ENCODE results near the gene BACE2. TPM values are rescaled to one million over a fixed set of nuclear protein-coding genes. Genes with fewer than 3 reads are reported as not detected.

The BACE2 gene
- total and polyA plus RNA-seq, 2 of the 13 experiments (the other 11 are each of a cell fraction or from before 2014, with no cell fraction given) = 0.07 to 0.11 TPM

DNA sequence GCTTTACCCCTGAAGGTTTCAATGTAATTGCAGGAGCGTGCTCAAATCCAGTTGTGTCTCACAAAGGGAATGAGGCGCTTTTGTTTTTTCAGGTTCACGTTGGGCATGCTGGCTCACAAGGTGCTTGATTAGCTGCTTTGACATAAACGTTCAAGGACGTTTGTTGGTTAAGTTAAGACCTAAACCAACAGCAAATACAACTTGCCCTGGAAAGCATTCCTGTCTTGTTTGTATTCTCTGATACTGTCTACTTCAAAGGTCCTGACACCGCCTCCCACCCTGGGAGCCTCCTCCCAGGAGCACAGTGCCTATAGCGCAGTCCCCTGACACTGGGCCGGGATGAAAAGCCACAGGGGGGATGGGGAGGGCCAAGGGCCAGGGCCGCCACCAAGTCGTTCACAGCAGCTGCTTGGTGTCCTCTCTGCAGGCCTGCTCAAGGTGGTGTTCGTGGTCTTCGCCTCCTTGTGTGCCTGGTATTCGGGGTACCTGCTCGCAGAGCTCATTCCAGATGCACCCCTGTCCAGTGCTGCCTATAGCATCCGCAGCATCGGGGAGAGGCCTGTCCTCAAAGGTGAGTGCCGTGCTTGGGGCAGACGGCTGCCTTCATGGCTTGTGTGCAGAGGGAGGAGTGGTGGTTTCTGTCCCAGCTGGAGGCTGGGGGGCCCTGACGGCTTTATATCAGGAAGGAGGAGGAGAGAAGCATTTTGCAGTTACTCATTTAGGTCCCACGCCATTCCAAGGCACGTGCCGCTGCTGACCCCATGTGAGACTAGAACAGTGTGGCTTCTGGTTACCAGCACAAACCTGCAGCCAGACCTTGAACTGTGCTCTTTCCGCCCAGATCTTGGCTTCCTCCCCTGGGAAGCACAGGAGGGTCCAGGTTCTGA is 154.8 kb downstream of the BACE2 start (continued):
- TF ChIP-seq, protein P1, sequence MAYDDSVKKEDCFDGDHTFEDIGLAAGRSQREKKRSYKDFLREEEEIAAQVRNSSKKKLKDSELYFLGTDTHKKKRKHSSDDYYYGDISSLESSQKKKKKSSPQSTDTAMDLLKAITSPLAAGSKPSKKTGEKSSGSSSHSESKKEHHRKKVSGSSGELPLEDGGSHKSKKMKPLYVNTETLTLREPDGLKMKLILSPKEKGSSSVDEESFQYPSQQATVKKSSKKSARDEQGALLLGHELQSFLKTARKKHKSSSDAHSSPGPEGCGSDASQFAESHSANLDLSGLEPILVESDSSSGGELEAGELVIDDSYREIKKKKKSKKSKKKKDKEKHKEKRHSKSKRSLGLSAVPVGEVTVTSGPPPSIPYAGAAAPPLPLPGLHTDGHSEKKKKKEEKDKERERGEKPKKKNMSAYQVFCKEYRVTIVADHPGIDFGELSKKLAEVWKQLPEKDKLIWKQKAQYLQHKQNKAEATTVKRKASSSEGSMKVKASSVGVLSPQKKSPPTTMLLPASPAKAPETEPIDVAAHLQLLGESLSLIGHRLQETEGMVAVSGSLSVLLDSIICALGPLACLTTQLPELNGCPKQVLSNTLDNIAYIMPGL (CRISPR knock-in tag; IDR thresholded peaks at IDR 0.05; ENCODE audit: borderline replicate concordance in 1 of 2, low read depth in 1 of 2) = 0 out of 4 replicates have a peak, but pooled peaks of 1 of the 2 experiments have one; percentile 18
- TF ChIP-seq, protein P2, sequence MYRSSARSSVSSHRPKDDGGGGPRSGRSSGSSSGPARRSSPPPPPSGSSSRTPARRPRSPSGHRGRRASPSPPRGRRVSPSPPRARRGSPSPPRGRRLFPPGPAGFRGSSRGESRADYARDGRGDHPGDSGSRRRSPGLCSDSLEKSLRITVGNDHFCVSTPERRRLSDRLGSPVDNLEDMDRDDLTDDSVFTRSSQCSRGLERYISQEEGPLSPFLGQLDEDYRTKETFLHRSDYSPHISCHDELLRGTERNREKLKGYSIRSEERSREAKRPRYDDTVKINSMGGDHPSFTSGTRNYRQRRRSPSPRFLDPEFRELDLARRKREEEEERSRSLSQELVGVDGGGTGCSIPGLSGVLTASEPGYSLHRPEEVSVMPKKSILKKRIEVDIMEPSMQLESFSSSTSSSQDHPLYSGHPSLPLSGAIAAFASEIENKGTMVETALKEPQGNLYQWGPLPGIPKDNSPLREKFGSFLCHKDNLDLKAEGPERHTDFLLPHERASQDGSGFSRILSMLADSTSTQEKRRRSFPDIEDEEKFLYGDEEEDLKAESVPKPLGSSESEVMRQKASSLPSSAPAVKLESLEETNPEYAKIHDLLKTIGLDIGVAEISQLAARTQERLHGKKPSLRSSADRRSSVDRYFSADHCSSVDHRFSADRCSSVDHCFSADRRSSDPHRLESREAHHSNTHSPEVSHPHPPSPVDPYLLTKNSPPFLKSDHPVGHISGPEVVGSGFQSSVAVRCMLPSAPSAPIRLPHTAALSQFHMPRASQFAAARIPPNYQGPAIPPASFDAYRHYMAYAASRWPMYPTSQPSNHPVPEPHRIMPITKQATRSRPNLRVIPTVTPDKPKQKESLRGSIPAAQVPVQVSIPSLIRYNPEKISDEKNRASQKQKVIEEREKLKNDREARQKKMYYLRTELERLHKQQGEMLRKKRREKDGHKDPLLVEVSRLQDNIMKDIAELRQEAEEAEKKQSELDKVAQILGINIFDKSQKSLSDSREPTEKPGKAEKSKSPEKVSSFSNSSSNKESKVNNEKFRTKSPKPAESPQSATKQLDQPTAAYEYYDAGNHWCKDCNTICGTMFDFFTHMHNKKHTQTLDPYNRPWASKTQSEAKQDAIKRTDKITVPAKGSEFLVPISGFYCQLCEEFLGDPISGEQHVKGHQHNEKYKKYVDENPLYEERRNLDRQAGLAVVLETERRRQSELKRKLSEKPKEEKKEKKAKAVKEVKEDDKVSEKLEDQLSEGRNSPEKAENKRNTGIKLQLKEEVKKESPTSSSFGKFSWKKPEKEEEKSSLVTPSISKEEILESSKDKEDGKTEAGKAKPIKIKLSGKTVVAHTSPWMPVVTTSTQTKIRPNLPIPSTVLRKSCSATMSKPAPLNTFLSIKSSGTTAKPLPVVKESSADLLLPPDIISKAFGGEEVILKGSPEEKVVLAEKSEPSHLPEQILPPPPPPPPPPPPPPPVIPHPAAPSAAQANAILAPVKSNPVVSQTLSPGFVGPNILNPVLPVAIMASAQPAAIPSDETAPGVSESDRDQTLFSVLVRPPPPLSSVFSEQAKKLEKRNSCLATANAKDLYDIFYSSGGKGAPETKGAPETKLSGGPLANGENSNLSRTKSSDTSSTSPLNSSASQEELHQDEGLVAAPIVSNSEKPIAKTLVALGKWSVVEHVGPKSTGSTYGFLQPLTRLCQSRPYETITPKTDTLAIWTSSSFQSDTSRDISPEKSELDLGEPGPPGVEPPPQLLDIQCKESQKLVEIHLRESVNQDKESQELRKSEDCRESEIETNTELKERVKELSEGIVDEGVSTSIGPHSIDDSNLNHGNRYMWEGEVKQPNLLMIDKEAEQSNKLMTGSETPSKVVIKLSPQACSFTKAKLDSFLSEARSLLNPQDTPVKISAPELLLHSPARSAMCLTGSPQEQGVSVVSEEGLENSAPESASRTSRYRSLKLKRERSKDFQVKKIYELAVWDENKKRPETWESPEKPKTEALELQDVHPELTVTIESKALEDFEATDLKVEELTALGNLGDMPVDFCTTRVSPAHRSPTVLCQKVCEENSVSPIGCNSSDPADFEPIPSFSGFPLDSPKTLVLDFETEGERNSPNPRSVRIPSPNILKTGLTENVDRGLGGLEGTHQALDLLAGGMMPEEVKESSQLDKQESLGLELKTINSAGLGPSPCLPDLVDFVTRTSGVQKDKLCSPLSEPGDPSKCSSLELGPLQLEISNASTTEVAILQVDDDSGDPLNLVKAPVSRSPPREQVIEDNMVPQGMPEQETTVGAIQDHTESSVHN (CRISPR knock-in tag; IDR thresholded peaks at IDR 0.05) = no peak
- TF ChIP-seq, protein P3, sequence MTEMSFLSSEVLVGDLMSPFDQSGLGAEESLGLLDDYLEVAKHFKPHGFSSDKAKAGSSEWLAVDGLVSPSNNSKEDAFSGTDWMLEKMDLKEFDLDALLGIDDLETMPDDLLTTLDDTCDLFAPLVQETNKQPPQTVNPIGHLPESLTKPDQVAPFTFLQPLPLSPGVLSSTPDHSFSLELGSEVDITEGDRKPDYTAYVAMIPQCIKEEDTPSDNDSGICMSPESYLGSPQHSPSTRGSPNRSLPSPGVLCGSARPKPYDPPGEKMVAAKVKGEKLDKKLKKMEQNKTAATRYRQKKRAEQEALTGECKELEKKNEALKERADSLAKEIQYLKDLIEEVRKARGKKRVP (CRISPR knock-in tag; IDR thresholded peaks at IDR 0.05) = no peak; a peak in 1 of 4 replicates
- peak; percentile 64 for TF ChIP-seq AGO2 (optimal IDR thresholded peaks at IDR 0.05; ENCODE audit: low read depth, low read length)
- TF ChIP-seq, protein P4, sequence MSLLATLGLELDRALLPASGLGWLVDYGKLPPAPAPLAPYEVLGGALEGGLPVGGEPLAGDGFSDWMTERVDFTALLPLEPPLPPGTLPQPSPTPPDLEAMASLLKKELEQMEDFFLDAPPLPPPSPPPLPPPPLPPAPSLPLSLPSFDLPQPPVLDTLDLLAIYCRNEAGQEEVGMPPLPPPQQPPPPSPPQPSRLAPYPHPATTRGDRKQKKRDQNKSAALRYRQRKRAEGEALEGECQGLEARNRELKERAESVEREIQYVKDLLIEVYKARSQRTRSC (CRISPR knock-in tag; IDR thresholded peaks at IDR 0.05; ENCODE audit: low read depth) = no peak
- TF ChIP-seq, protein P5, sequence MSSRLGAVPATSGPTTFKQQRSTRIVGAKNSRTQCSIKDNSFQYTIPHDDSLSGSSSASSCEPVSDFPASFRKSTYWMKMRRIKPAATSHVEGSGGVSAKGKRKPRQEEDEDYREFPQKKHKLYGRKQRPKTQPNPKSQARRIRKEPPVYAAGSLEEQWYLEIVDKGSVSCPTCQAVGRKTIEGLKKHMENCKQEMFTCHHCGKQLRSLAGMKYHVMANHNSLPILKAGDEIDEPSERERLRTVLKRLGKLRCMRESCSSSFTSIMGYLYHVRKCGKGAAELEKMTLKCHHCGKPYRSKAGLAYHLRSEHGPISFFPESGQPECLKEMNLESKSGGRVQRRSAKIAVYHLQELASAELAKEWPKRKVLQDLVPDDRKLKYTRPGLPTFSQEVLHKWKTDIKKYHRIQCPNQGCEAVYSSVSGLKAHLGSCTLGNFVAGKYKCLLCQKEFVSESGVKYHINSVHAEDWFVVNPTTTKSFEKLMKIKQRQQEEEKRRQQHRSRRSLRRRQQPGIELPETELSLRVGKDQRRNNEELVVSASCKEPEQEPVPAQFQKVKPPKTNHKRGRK (CRISPR knock-in tag; IDR thresholded peaks at IDR 0.05) = no peak
- TF ChIP-seq, protein P6, sequence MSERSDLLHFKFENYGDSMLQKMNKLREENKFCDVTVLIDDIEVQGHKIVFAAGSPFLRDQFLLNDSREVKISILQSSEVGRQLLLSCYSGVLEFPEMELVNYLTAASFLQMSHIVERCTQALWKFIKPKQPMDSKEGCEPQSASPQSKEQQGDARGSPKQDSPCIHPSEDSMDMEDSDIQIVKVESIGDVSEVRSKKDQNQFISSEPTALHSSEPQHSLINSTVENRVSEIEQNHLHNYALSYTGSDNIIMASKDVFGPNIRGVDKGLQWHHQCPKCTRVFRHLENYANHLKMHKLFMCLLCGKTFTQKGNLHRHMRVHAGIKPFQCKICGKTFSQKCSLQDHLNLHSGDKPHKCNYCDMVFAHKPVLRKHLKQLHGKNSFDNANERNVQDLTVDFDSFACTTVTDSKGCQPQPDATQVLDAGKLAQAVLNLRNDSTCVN (CRISPR knock-in tag; IDR thresholded peaks at IDR 0.05; ENCODE audit: borderline replicate concordance) = no peak
- TF ChIP-seq SMC3 (IDR thresholded peaks at IDR 0.05; ENCODE audit: low read length) = no peak
- TF ChIP-seq PTBP1 (IDR thresholded peaks at IDR 0.05; ENCODE audit: low read depth, low read length, poor library complexity, severe bottlenecking) = peak; percentile 53
- no peak for TF ChIP-seq MAFG (CRISPR knock-in tag; IDR thresholded peaks at IDR 0.05)
- TF ChIP-seq ZNF766 (CRISPR knock-in tag; IDR thresholded peaks at IDR 0.05; ENCODE audit: borderline replicate concordance) = peak; percentile 21; the same call in 1 of the 2 replicates
